ENCODE results near the gene SOCS7. TPM values are rescaled to one million over a fixed set of nuclear protein-coding genes. Genes with fewer than 3 reads are reported as not detected.
A peak's percentile ranks its signal among the peaks of the same experiment; 100 is the strongest.

The SOCS7 gene
- total and polyA plus RNA-seq, 10 of the 15 experiments (the other 5 are each of a cell fraction or from before 2014, with no cell fraction given): 0.68 to 12.8 (median 7.3) TPM

DNA sequence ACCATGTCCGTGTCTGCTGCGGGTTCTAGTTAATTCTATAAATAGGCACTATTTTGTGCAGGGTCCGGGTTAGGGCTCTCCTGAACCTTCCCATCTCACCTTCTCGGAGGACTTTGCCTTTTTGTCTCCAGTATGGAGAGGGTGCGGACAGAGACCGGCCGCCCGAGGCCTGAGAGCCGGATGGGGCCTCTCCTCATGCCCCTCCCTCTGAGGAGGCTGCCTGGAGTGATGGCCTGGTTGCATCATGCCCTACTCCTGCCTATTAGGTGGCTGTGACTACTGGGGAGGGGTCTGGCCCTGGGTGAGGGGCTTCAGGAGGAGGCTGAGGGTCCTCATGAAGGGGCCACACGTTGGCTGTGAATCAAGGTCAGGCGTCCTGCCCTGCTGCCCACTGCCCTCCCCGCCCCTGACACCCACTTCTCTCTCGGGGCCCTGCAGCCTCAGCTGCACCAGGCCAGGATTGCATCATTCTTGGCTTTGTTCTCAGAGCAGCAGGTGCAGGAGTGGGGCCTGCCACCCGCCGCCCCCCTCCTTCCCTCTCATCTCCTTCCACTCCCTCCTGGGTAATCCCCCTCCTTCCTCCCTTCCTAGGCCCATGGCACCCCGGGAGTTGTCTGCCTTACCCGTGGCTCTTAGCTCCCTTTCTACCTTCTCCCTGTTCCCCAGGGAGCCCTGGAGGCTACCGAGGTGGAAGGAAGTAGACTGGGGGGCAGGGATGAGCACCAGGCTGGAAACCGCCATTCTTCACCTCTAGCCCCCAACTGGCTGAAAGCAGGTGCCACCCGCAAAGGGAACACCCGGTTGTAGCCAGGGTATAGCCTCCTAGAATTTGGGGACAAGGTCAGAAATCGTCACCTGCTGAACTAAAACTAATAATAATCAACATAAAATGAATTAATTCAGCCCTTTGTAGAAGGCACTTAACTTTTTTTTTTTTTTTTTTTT lies 63.9 kb downstream of the SOCS7 start (continued):
- TF ChIP-seq ZNF207 (IDR thresholded peaks at IDR 0.05; ENCODE audit: borderline replicate concordance) (no peak), GABPA (IDR thresholded peaks at IDR 0.05; ENCODE audit: low read depth) (no peak), STAT3 (IDR thresholded peaks at IDR 0.05; ENCODE audit: low read depth, low read length) (no peak), MTA2 (IDR thresholded peaks at IDR 0.05; ENCODE audit: low read depth) (0 out of 2 replicates have a peak, but pooled peaks have one; percentile 10), CEBPB (IDR thresholded peaks at IDR 0.05; ENCODE audit: borderline replicate concordance in 1 of 2, low read depth in 2 of 2, low read length in 2 of 2) (peak in 1 of 2 experiments; percentile 61; a peak in 1 of 4 replicates)
- TF ChIP-seq, protein P1, sequence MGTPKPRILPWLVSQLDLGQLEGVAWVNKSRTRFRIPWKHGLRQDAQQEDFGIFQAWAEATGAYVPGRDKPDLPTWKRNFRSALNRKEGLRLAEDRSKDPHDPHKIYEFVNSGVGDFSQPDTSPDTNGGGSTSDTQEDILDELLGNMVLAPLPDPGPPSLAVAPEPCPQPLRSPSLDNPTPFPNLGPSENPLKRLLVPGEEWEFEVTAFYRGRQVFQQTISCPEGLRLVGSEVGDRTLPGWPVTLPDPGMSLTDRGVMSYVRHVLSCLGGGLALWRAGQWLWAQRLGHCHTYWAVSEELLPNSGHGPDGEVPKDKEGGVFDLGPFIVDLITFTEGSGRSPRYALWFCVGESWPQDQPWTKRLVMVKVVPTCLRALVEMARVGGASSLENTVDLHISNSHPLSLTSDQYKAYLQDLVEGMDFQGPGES (IDR thresholded peaks at IDR 0.05): no peak

DNA sequence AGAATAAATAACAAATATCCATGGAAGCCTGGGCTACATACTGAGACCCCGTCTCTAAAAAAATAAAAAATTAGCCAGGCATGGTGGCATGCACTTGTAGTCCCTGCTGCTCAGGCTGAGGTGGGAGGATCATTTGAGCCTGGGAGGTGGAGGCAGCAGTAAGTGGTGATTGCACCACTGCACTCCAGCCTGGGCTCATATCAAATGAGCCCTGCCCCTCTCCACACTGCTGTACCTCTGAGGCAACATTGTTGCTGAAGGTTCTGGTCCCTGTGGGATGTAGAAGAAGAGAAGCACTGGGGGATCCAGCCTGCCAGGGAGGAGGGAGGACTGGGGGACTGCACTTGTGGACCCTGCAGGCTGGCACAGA lies 65.2 kb downstream of the SOCS7 start:
- in situ Hi-C loops (cut with MboI): loop anchor here (5.0 kb wide), 1 partner anchor 70 kb away; no protein-coding TSS in a partner anchor
- no peak for DNase-seq (ENCODE audit: low read depth, low spot score)
- no peak overlapping the region for H3K27ac ChIP-seq (ENCODE audit: control insufficient read depth, insufficient read depth)
- FAIRE-seq: no peak
- no peaks in the 10 kb centered on the region for H4K20me1 ChIP-seq (ENCODE audit: control insufficient read depth, insufficient read depth)
- H3K27me3 ChIP-seq (replicated peaks in 1 of 2; ENCODE audit: control insufficient read depth in 2 of 2, insufficient read depth in 2 of 2, low read length in 1 of 2): peaks cover 4 to 6% of the 10 kb centered on the region in 2 experiments; a peak in 3 of 4 replicates
- no peaks in the 10 kb centered on the region for H3K79me2 ChIP-seq (ENCODE audit: control insufficient read depth, insufficient read depth, low read length)
- no peaks in the 10 kb centered on the region for H3K9me3 ChIP-seq (replicated peaks; ENCODE audit: control insufficient read depth, insufficient read depth, low read length)
- H3K4me2 ChIP-seq (ENCODE audit: control insufficient read depth, insufficient read depth): no peak overlapping the region
- no peak overlapping the region for H3K4me3 ChIP-seq
- ChIA-PET POLR2A (no interaction called here), CTCF (interaction anchor here (1.3 to 8.3 kb wide), 4 partner anchors 14 to 141 kb away, joined by 3 to 349 read pairs (median 21); partner anchors contain the start of gene SOCS7), SMC1A (ENCODE audit: uncharacterized antibody, unreplicated experiment) (interaction anchor here (0.6 to 6.5 kb wide), 2 partner anchors 65 to 908 kb away, joined by 3 to 161 read pairs; partner anchors contain the start of gene SOCS7), RAD21 (ENCODE audit: unreplicated experiment) (interaction anchor here (1.0 to 3.1 kb wide), 2 partner anchors 62 to 67 kb away, joined by 3 to 24 read pairs; no protein-coding TSS in a partner anchor)
- H3K4me1 ChIP-seq (ENCODE audit: control insufficient read depth, insufficient read depth, low read length): peaks cover 19% of the 10 kb centered on the region
- no peak for ATAC-seq
- H3K36me3 ChIP-seq (ENCODE audit: control insufficient read depth in 2 of 2, insufficient read depth in 2 of 2, low read length in 1 of 2): no peaks in the 10 kb centered on the region
- WGBS (ENCODE audit: insufficient coverage, insufficient replicate concordance, low lambda C conversion rate, missing lambda C conversion rate): 100% methylated on average over 1 of the region's 1 CpG
- no peak overlapping the region; the same call in 1 of the 2 replicates for H2AFZ ChIP-seq (ENCODE audit: control insufficient read depth, low read depth, low read length)
- intact Hi-C loops (cut with micrococcal nuclease; ENCODE audit: unreplicated experiment): no loop called here
- H3K9ac ChIP-seq (ENCODE audit: control insufficient read depth, insufficient read depth, low read length): no peak overlapping the region
- no TSS peak for BruUV-seq (replicated peaks)
- TF ChIP-seq ZNF274 (IDR thresholded peaks at IDR 0.05; ENCODE audit: insufficient read depth, insufficient read length) (no peak), ATF7 (IDR thresholded peaks at IDR 0.05; ENCODE audit: low read depth) (no peak), HDAC6 (IDR thresholded peaks at IDR 0.05; ENCODE audit: unreplicated experiment) (no peak), MTA2 (IDR thresholded peaks at IDR 0.05; ENCODE audit: low read depth) (no peak), NR2C1 (IDR thresholded peaks at IDR 0.05) (no peak), CHD4 (IDR thresholded peaks at IDR 0.05) (no peak)
- TF ChIP-seq, protein P2, sequence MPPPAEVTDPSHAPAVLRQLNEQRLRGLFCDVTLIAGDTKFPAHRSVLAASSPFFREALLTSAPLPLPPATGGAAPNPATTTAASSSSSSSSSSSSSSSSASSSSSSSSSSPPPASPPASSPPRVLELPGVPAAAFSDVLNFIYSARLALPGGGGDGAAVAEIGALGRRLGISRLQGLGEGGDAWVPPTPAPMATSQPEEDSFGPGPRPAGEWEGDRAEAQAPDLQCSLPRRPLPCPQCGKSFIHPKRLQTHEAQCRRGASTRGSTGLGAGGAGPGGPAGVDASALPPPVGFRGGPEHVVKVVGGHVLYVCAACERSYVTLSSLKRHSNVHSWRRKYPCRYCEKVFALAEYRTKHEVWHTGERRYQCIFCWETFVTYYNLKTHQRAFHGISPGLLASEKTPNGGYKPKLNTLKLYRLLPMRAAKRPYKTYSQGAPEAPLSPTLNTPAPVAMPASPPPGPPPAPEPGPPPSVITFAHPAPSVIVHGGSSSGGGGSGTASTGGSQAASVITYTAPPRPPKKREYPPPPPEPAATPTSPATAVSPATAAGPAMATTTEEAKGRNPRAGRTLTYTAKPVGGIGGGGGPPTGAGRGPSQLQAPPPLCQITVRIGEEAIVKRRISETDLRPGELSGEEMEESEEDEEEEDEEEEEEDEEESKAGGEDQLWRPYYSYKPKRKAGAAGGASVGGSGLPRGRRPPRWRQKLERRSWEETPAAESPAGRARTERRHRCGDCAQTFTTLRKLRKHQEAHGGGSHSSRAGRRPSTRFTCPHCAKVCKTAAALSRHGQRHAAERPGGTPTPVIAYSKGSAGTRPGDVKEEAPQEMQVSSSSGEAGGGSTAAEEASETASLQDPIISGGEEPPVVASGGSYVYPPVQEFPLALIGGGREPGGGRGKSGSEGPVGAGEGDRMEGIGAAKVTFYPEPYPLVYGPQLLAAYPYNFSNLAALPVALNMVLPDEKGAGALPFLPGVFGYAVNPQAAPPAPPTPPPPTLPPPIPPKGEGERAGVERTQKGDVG (CRISPR knock-in tag; IDR thresholded peaks at IDR 0.05): no peak
- TF ChIP-seq, protein P3, sequence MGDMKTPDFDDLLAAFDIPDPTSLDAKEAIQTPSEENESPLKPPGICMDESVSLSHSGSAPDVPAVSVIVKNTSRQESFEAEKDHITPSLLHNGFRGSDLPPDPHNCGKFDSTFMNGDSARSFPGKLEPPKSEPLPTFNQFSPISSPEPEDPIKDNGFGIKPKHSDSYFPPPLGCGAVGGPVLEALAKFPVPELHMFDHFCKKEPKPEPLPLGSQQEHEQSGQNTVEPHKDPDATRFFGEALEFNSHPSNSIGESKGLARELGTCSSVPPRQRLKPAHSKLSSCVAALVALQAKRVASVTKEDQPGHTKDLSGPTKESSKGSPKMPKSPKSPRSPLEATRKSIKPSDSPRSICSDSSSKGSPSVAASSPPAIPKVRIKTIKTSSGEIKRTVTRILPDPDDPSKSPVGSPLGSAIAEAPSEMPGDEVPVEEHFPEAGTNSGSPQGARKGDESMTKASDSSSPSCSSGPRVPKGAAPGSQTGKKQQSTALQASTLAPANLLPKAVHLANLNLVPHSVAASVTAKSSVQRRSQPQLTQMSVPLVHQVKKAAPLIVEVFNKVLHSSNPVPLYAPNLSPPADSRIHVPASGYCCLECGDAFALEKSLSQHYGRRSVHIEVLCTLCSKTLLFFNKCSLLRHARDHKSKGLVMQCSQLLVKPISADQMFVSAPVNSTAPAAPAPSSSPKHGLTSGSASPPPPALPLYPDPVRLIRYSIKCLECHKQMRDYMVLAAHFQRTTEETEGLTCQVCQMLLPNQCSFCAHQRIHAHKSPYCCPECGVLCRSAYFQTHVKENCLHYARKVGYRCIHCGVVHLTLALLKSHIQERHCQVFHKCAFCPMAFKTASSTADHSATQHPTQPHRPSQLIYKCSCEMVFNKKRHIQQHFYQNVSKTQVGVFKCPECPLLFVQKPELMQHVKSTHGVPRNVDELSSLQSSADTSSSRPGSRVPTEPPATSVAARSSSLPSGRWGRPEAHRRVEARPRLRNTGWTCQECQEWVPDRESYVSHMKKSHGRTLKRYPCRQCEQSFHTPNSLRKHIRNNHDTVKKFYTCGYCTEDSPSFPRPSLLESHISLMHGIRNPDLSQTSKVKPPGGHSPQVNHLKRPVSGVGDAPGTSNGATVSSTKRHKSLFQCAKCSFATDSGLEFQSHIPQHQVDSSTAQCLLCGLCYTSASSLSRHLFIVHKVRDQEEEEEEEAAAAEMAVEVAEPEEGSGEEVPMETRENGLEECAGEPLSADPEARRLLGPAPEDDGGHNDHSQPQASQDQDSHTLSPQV (IDR thresholded peaks at IDR 0.05): no peak

Measured in GM12878 (cell line).